HG03354 (cell line): ENCODE measurements around the gene ZNF496.
"Not testable (repeated sequence)": the region's sequence is repeated elsewhere in the genome, so short reads cannot be mapped to it uniquely, and the experiment has no call there.

Experiments
- ATAC-seq: cut with Tn5 transposase; IDR thresholded peaks from one replicate; pipeline ENCODE4 v1.9.1; 2021; ENCODE audit warnings: mild to moderate bottlenecking; ENCODE audit not compliant: unreplicated experiment, poor library complexity, severe bottlenecking

ZNF496 gene

GRCh38 chr1:247297263-247298123, 34.2 kb downstream of the ZNF496 start:
- ATAC-seq = no peak

- no peak for ATAC-seq
Measured at GRCh38 chr1:247296599-247297180, 35.0 kb downstream of the ZNF496 start.

DNA sequence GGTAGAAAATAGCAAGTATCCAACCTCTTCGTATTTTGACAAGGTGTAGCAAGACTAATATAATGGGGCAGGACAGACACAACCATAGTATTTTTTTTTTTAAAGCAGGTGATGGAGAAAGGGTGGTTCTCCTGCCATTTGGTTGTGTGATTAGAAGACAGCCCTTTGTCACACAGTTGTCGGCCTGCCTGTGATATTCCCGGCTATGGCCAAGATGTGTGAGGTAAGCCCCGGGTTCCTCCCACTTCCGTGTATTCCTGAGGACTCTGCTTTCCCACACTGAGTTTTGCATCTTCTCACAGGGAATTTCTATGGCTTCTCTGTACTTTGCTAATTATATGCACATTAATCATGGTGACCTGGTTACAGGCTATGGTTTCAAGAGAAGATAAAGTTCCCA, 35.9 kb downstream of the ZNF496 start:
- no peak for ATAC-seq

- no peak for ATAC-seq
Measured at GRCh38 chr1:247295274-247295684, 36.4 kb downstream of the ZNF496 start.

- no peak for ATAC-seq
Measured at GRCh38 chr1:247294282-247294681, 37.4 kb downstream of the ZNF496 start.

GRCh38 chr1:247293047-247293446, 38.6 kb downstream of the ZNF496 start:
- ATAC-seq = no peak

GRCh38 chr1:247291833-247292561, 39.7 kb downstream of the ZNF496 start:
- no peak for ATAC-seq

DNA sequence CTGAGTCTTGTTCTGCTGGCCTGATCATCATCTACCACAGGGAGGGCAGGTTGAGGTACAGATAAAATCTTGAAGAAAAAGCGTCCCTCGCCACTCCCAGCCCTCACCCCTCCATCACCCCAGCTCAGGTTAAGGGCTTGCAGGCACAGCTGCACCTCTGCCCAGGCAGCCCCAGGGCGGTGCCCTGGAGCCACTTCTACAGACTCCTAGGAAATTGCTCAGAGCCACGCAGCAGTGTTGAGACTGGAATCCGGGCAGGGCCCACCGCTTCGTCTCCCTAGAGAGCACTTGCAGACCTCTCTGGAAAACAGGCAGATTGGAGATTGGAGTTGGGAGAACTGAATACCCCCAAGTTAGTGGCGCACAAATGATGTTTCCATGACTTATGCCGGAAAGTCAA, 40.5 kb downstream of the ZNF496 start:
- no peak for ATAC-seq

GRCh38 chr1:247290576-247290975, 41.1 kb downstream of the ZNF496 start:
- no peak for ATAC-seq

GRCh38 chr1:247289274-247289892, 42.3 kb downstream of the ZNF496 start:
- not testable (repeated sequence) for ATAC-seq

DNA sequence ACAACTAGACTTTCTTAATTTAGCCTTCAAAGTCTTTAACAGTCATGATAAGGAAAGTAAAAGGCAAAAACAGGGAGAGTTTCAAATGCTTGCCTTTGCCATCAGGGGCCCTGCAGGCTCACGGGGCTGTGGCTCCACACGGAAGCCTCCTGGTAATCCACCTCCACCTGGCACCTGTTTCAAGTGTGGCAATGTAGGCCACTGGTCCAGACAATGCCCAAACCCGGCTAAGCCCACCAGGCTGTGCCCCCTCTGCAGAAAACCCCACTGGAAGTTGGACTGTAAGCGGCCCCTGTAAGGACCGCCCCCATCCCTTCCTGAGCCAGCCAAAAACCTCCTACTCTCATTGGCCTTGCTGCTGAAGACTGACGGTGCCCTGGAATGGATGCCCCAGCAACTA, 43.3 kb downstream of the ZNF496 start:
- ATAC-seq = no peak

- ATAC-seq = no peak
Measured at GRCh38 chr1:247287460-247287859, 44.2 kb downstream of the ZNF496 start.

GRCh38 chr1:247286134-247286670, 45.5 kb downstream of the ZNF496 start:
- no peak for ATAC-seq

- no peak for ATAC-seq
Measured at GRCh38 chr1:247281001-247281574, 50.6 kb downstream of the ZNF496 start.

GRCh38 chr1:247277191-247277590, 54.5 kb downstream of the ZNF496 start:
- ATAC-seq = no peak

DNA sequence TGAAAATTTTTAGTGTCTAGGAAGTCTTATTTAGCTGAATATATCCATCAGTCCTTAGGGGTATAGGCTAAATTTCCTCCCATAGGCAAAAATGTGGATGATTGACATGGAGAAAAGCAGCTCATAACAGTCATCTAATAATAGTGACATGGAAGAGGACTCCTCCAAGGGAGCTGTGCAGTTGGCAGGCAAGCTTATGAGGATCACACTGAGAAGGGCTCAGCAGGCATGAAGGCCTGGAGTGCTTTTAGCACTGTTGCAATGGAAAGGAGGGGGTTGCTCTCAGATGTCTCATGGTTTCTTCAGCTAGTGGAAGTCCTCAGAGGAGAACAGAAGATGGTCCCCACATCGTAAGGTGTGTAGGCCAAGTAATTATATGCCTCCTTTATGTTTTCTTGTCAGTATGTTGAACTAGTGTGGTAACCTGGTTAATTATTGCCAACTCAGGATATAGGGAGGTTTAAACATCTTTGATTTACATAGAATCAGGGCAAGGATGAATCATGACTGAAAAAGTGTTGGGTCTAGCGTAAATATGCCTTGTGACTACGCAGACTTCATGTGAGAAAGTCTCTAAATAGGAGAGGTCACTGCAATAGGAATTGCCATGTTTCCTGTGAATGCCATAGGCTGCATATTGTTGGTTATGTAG, 56.9 kb downstream of the ZNF496 start:
- ATAC-seq = no peak

- ATAC-seq = no peak
Measured at GRCh38 chr1:247273013-247273412, 58.7 kb downstream of the ZNF496 start.

DNA sequence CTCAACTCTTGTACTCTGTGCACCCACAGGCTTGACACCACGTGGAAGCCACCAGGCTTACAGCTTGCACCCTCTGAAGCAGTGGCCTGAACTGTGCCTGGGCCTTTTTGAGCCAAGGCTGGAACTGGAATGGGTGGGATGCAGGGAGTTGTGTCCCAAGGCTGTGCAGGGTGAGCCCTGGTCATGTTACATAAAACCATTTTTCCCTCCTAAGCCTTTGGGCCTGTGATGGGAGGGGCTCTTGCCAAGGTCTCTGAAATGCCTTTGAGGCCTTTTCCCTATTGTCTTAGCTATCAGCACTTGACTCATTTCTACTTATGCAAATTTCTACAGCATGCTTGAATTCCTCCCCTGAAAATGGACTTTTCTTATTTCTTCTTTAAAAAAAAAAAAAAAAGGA, 61.7 kb downstream of the ZNF496 start:
- ATAC-seq = no peak

GRCh38 chr1:247269133-247269532, 62.5 kb downstream of the ZNF496 start:
- ATAC-seq = no peak
